G401.6 (cell line): ENCODE measurements around the gene FAF1.
A peak's percentile ranks its signal among the peaks of the same experiment; 100 is the strongest.
"Not testable (repeated sequence)": the region's sequence is repeated elsewhere in the genome, so short reads cannot be mapped to it uniquely, and the experiment has no call there.

ENCODE experiments used
- FAIRE-seq: peaks from 2 replicates; lab custom pipeline; 2012; peaks lifted over from hg19 to GRCh38; lab: Jason Lieb, UNC

The FAF1 gene

GRCh38 chr1:50907610-50908009 lies 52.5 kb downstream of the FAF1 start:
- not testable (repeated sequence) for FAIRE-seq

- not testable (repeated sequence) for FAIRE-seq
Measured at GRCh38 chr1:50906050-50906449, 54.0 kb downstream of the FAF1 start.

- no peak for FAIRE-seq
Measured at GRCh38 chr1:50902419-50902818, 57.6 kb downstream of the FAF1 start.

GRCh38 chr1:50901872-50902271 lies 58.2 kb downstream of the FAF1 start:
- FAIRE-seq = no peak

GRCh38 chr1:50898773-50899172 lies 61.3 kb downstream of the FAF1 start:
- no peak for FAIRE-seq

GRCh38 chr1:50894340-50894739 lies 65.7 kb downstream of the FAF1 start:
- FAIRE-seq = no peak

GRCh38 chr1:50893466-50893865 lies 66.6 kb downstream of the FAF1 start:
- FAIRE-seq = no peak

- not testable (repeated sequence) for FAIRE-seq
Measured at GRCh38 chr1:50887555-50887954, 72.5 kb downstream of the FAF1 start.

GRCh38 chr1:50880373-50880772 lies 79.7 kb downstream of the FAF1 start:
- FAIRE-seq = no peak

- FAIRE-seq = no peak
Measured at GRCh38 chr1:50879137-50879536, 80.9 kb downstream of the FAF1 start.

GRCh38 chr1:50878434-50878833 lies 81.6 kb downstream of the FAF1 start:
- FAIRE-seq = no peak

GRCh38 chr1:50877641-50878040 lies 82.4 kb downstream of the FAF1 start:
- FAIRE-seq = no peak

- peak; percentile 51 for FAIRE-seq
Measured at GRCh38 chr1:50873458-50874187, 86.4 kb downstream of the FAF1 start.

- FAIRE-seq = not testable (repeated sequence)
Measured at GRCh38 chr1:50864845-50865244, 95.2 kb downstream of the FAF1 start.

- FAIRE-seq = no peak
Measured at GRCh38 chr1:50861772-50862171, 98.3 kb downstream of the FAF1 start.

- no peak for FAIRE-seq
Measured at GRCh38 chr1:50860702-50861101, 99.4 kb downstream of the FAF1 start.

- no peak for FAIRE-seq
Measured at GRCh38 chr1:50860256-50860655, 99.8 kb downstream of the FAF1 start.

- FAIRE-seq = no peak
Measured at GRCh38 chr1:50859657-50860056, 100.4 kb downstream of the FAF1 start.

GRCh38 chr1:50858761-50859160 lies 101.3 kb downstream of the FAF1 start:
- no peak for FAIRE-seq

GRCh38 chr1:50857702-50858101 lies 102.4 kb downstream of the FAF1 start:
- no peak for FAIRE-seq

GRCh38 chr1:50853325-50853724 lies 106.7 kb downstream of the FAF1 start:
- no peak for FAIRE-seq

GRCh38 chr1:50852889-50853288 lies 107.2 kb downstream of the FAF1 start:
- no peak for FAIRE-seq

GRCh38 chr1:50851466-50851865 lies 108.6 kb downstream of the FAF1 start:
- no peak for FAIRE-seq

- no peak for FAIRE-seq
Measured at GRCh38 chr1:50851034-50851433, 109.0 kb downstream of the FAF1 start.

- FAIRE-seq = no peak
Measured at GRCh38 chr1:50847303-50847702, 112.8 kb downstream of the FAF1 start.
